MM.1S (cell line): ENCODE data around the gene PDILT.

Source experiments
- DNase-seq: peaks from one replicate; pipeline ENCODE4 v3.0.0-alpha.2; 2015
- H2AFZ ChIP-seq: fragments of 300-600 bp; sonication (generic); 2 replicates; pipeline ENCODE4 v1.6.0; 2016; ENCODE audit warnings: antibody characterized with exemption, low read length
- H3F3A ChIP-seq: fragments of 300-600 bp; sonication (generic); 2 replicates; pipeline ENCODE4 v1.6.1; 2016; ENCODE audit warnings: mild to moderate bottlenecking, antibody characterized with exemption, low read length, moderate library complexity, mixed read lengths; ENCODE audit not compliant: insufficient read depth
- H3K27ac ChIP-seq: fragments of 300-600 bp; sonication (generic); 2 replicates; pipeline ENCODE4 v1.5.1; 2016; ENCODE audit warnings: mild to moderate bottlenecking, low read length
- H3K27me3 ChIP-seq: fragments of 300-600 bp; sonication (generic); replicated peaks from 2 replicates; pipeline ENCODE4 v1.6.0; 2016; ENCODE audit warnings: low read length; ENCODE audit not compliant: insufficient read depth
- H3K36me3 ChIP-seq: fragments of 300-600 bp; sonication (generic); replicated peaks from 2 replicates; pipeline ENCODE4 v1.6.1; 2016; ENCODE audit warnings: mild to moderate bottlenecking, low read length, mixed read lengths; ENCODE audit not compliant: insufficient read depth
- H3K4me1 ChIP-seq: fragments of 300-600 bp; sonication (generic); 2 replicates; pipeline ENCODE4 v1.6.1; 2016; ENCODE audit warnings: low read length, mixed read lengths
- H3K4me2 ChIP-seq: fragments of 300-600 bp; sonication (generic); 2 replicates; pipeline ENCODE4 v1.6.0; 2016; ENCODE audit warnings: low read depth, low read length
- H3K4me3 ChIP-seq: fragments of 300-600 bp; sonication (generic); 2 replicates; pipeline ENCODE4 v1.5.1; 2016; ENCODE audit warnings: low read length, mixed read lengths
- H3K79me2 ChIP-seq: fragments of 300-600 bp; sonication (generic); 2 replicates; pipeline ENCODE4 v1.6.1; 2016; ENCODE audit warnings: mixed run types, low read length, mixed read lengths
- H3K9ac ChIP-seq: fragments of 300-600 bp; sonication (generic); 2 replicates; pipeline ENCODE4 v1.6.1; 2016; ENCODE audit warnings: low read length, mixed read lengths
- H3K9me2 ChIP-seq: fragments of 300-600 bp; sonication (generic); replicated peaks from 2 replicates; pipeline ENCODE4 v1.6.1; 2016; ENCODE audit warnings: mild to moderate bottlenecking, low read length, mixed read lengths; ENCODE audit not compliant: insufficient read depth
- H3K9me3 ChIP-seq: fragments of 300-600 bp; sonication (generic); replicated peaks from 2 replicates; pipeline ENCODE4 v1.6.1; 2016; ENCODE audit warnings: mild to moderate bottlenecking, low read length, mixed read lengths; ENCODE audit not compliant: insufficient read depth
- H4K20me1 ChIP-seq: fragments of 300-600 bp; sonication (generic); 2 replicates; pipeline ENCODE4 v1.6.1; 2016; ENCODE audit warnings: mild to moderate bottlenecking, low read length, moderate library complexity, mixed read lengths; ENCODE audit not compliant: insufficient read depth
- EZH2 ChIP-seq: fragments of 300-600 bp; sonication (generic); optimal IDR thresholded peaks from 2 replicates; pipeline ENCODE3; 2017; ENCODE audit warnings: low read depth, mild to moderate bottlenecking, antibody characterized with exemption, low read length, mixed read lengths
- EZH2phosphoT487 ChIP-seq: fragments of 300-600 bp; sonication (generic); IDR thresholded peaks from 2 replicates; pipeline ENCODE4 v1.6.1; 2018; ENCODE audit warnings: antibody characterized with exemption, low read length
- TF ChIP-seq, protein P1 (sequence below): fragments of 300-600 bp; sonication (generic); IDR thresholded peaks from 2 replicates; pipeline ENCODE4 v1.5.1; 2016; ENCODE audit warnings: antibody characterized with exemption, low read length, mixed read lengths

The PDILT gene

DNA sequence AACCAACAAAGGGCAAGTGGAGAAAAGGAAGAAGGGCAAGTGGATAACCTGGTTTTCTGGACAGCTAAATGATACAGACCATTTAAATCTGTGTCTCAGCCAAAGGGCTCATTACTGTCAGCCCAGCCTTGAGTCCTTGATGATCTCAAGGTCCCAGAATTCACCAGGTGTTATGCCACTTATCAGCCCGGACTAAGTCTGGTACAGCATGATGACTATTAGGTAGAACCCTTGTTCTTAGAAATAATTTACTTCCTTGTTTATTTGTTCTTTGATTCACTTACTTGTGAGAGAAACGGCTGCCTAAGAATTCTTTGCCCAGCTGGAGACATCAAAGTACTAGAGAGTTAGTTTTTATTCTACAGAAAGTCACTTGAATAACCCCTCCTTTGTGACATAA lies 3.5 kb downstream of the PDILT start:
- Histone ChIP-seq H3K4me3 (no peak overlapping the region), H3K79me2 (no peaks in the 10 kb centered on the region), H3K36me3 (no peaks in the 10 kb centered on the region), H3K27me3 (no peaks in the 10 kb centered on the region), H3K9me3 (no peaks in the 10 kb centered on the region), H3K4me1 (no peaks in the 10 kb centered on the region), H3F3A (no peaks in the 10 kb centered on the region), H2AFZ (no peak overlapping the region), H3K4me2 (no peak overlapping the region), H3K9me2 (no peaks in the 10 kb centered on the region), H4K20me1 (no peaks in the 10 kb centered on the region), H3K27ac (no peak overlapping the region), H3K9ac (no peak overlapping the region)
- TF ChIP-seq EZH2 = no peak
- TF ChIP-seq EZH2phosphoT487 = no peak
- TF ChIP-seq, protein P1, sequence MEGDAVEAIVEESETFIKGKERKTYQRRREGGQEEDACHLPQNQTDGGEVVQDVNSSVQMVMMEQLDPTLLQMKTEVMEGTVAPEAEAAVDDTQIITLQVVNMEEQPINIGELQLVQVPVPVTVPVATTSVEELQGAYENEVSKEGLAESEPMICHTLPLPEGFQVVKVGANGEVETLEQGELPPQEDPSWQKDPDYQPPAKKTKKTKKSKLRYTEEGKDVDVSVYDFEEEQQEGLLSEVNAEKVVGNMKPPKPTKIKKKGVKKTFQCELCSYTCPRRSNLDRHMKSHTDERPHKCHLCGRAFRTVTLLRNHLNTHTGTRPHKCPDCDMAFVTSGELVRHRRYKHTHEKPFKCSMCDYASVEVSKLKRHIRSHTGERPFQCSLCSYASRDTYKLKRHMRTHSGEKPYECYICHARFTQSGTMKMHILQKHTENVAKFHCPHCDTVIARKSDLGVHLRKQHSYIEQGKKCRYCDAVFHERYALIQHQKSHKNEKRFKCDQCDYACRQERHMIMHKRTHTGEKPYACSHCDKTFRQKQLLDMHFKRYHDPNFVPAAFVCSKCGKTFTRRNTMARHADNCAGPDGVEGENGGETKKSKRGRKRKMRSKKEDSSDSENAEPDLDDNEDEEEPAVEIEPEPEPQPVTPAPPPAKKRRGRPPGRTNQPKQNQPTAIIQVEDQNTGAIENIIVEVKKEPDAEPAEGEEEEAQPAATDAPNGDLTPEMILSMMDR = no peak
- no peak for DNase-seq

GRCh38 chr16:20399185-20399584 lies 5.4 kb downstream of the PDILT start:
- Histone ChIP-seq H2AFZ (no peak overlapping the region), H3K4me3 (no peak overlapping the region), H3K27me3 (no peaks in the 10 kb centered on the region), H3K27ac (no peak overlapping the region), H3F3A (no peaks in the 10 kb centered on the region), H3K4me1 (no peaks in the 10 kb centered on the region), H3K36me3 (no peaks in the 10 kb centered on the region), H3K4me2 (no peak overlapping the region), H3K79me2 (no peaks in the 10 kb centered on the region), H3K9ac (no peak overlapping the region), H3K9me3 (no peaks in the 10 kb centered on the region), H4K20me1 (no peaks in the 10 kb centered on the region), H3K9me2 (no peaks in the 10 kb centered on the region)
- TF ChIP-seq, protein P1 = no peak
- TF ChIP-seq EZH2 = no peak
- TF ChIP-seq EZH2phosphoT487 = no peak
- no peak for DNase-seq

- H3K9ac ChIP-seq = no peak overlapping the region
- no peak overlapping the region for H3K4me2 ChIP-seq
- H3K9me3 ChIP-seq = no peaks in the 10 kb centered on the region
- H3K27ac ChIP-seq = no peak overlapping the region
- H4K20me1 ChIP-seq = no peaks in the 10 kb centered on the region
- H3K9me2 ChIP-seq = no peaks in the 10 kb centered on the region
- no peaks in the 10 kb centered on the region for H3F3A ChIP-seq
- H3K79me2 ChIP-seq = no peaks in the 10 kb centered on the region
- H3K36me3 ChIP-seq = no peaks in the 10 kb centered on the region
- no peaks in the 10 kb centered on the region for H3K27me3 ChIP-seq
- H2AFZ ChIP-seq = no peak overlapping the region
- H3K4me1 ChIP-seq = no peaks in the 10 kb centered on the region
- no peak overlapping the region for H3K4me3 ChIP-seq
- TF ChIP-seq EZH2 = no peak
- TF ChIP-seq, protein P1 = no peak
- no peak for TF ChIP-seq EZH2phosphoT487
- no peak for DNase-seq
These were observed 5.9 kb downstream of the PDILT start for GRCh38 chr16:20398603-20399002.
